ENCODE measurements around the gene NHLRC4. TPM values are rescaled to one million over a fixed set of nuclear protein-coding genes. Genes with fewer than 3 reads are reported as not detected.
A peak's percentile ranks its signal among the peaks of the same experiment; 100 is the strongest.

The NHLRC4 gene
- total RNA-seq, 1 experiment from 2014 or later: 0.44 TPM

DNA sequence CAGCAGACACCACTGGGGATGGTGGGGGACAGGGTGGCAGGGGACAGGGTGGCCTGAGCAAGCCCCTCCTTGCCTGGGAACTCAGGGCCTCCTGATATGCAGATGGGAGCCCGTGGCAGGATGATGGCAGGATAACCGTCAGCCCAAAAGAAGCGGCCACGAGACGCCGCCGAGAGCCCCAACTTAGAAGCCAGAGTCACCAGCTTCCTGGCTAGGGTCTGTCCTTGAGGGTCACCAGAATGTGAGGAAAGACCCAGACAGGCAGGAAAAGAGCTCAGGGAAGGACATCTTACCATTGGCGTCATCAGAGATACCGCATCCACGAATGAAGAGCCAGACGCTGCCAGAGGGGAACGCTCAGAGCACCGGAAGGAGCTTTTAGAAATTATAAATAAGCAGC is 42.5 kb downstream of the NHLRC4 start:
- DNase-seq (no peak), ATAC-seq (no peak)
- ChIA-PET POLR2A (ENCODE audit: unreplicated experiment) (interaction anchor here (0.6 kb wide), 1 partner anchor 402 kb away, joined by 4 read pairs; no protein-coding TSS in a partner anchor), CTCF (no interaction called here)
- Histone ChIP-seq H2AFZ (ENCODE audit: low read length) (no peak overlapping the region), H3K9me3 (ENCODE audit: low read length) (no peaks in the 10 kb centered on the region), H3K36me3 (ENCODE audit: low read depth, low read length) (no peaks in the 10 kb centered on the region), H3F3A (ENCODE audit: low read length, unreplicated experiment) (no peaks in the 10 kb centered on the region), H3K27me3 (ENCODE audit: low read length) (no peaks in the 10 kb centered on the region), H4K20me1 (ENCODE audit: low read length) (no peaks in the 10 kb centered on the region), H3K4me2 (ENCODE audit: low read length) (no peak overlapping the region), H3K9ac (ENCODE audit: low read length) (no peak overlapping the region), H3K4me3 (ENCODE audit: low read length) (no peak overlapping the region), H3K27ac (ENCODE audit: low read length) (no peak overlapping the region), H3K79me2 (ENCODE audit: low read length) (peaks cover 13% of the 10 kb centered on the region; the same call in 1 of the 2 replicates), H3K4me1 (ENCODE audit: insufficient read depth, low read length) (no peaks in the 10 kb centered on the region), H3K9me2 (replicated peaks; ENCODE audit: low read length) (no peaks in the 10 kb centered on the region)
- no peak for TF ChIP-seq EZH2phosphoT487 (IDR thresholded peaks at IDR 0.05; ENCODE audit: borderline replicate concordance, low read length)
- no peak for TF ChIP-seq EZH2 (IDR thresholded peaks at IDR 0.05; ENCODE audit: low read length, unreplicated experiment)
- TF ChIP-seq, protein P1, sequence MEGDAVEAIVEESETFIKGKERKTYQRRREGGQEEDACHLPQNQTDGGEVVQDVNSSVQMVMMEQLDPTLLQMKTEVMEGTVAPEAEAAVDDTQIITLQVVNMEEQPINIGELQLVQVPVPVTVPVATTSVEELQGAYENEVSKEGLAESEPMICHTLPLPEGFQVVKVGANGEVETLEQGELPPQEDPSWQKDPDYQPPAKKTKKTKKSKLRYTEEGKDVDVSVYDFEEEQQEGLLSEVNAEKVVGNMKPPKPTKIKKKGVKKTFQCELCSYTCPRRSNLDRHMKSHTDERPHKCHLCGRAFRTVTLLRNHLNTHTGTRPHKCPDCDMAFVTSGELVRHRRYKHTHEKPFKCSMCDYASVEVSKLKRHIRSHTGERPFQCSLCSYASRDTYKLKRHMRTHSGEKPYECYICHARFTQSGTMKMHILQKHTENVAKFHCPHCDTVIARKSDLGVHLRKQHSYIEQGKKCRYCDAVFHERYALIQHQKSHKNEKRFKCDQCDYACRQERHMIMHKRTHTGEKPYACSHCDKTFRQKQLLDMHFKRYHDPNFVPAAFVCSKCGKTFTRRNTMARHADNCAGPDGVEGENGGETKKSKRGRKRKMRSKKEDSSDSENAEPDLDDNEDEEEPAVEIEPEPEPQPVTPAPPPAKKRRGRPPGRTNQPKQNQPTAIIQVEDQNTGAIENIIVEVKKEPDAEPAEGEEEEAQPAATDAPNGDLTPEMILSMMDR (conservative IDR thresholded peaks at IDR 0.05; ENCODE audit: low read depth, low read length): no peak
- intact Hi-C loops (cut with micrococcal nuclease): no loop called here
- no TSS peak for BruUV-seq (replicated peaks)

DNA sequence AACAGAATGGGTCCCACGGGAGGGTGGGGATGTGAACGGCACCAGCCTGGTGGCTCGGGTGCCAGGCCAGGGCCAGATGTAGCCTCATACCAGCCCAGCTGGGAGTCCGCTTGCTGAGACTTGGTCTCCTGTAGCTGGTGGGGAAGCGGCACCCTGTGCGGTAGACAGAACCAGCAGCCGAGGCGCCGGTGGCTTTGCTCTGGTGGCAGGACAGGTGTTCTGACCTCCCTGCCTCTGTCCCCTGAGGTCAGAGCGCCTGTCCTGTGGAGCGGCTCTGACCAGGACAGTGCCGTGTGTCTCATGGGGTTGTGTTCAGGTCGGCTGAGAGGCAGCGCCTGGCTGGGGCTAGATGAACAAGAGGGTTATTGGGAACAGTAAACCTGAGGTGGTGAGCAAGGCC is 43.2 kb downstream of the NHLRC4 start:
- ChIA-PET POLR2A (ENCODE audit: unreplicated experiment) (no interaction called here), CTCF (no interaction called here)
- no peak overlapping the region for H3K4me3 ChIP-seq (ENCODE audit: low read length)
- H2AFZ ChIP-seq (ENCODE audit: low read length): no peak overlapping the region
- intact Hi-C loops (cut with micrococcal nuclease): no loop called here
- no peak overlapping the region for H3K9ac ChIP-seq (ENCODE audit: low read length)
- H3K4me1 ChIP-seq (ENCODE audit: insufficient read depth, low read length): no peaks in the 10 kb centered on the region
- H3K9me2 ChIP-seq (replicated peaks; ENCODE audit: low read length): no peaks in the 10 kb centered on the region
- TF ChIP-seq EZH2phosphoT487 (IDR thresholded peaks at IDR 0.05; ENCODE audit: borderline replicate concordance, low read length) (no peak), EZH2 (IDR thresholded peaks at IDR 0.05; ENCODE audit: low read length, unreplicated experiment) (no peak)
- TF ChIP-seq, protein P1 (conservative IDR thresholded peaks at IDR 0.05; ENCODE audit: low read depth, low read length): no peak
- no peaks in the 10 kb centered on the region for H3K27me3 ChIP-seq (ENCODE audit: low read length)
- no peak overlapping the region for H3K4me2 ChIP-seq (ENCODE audit: low read length)
- H3K27ac ChIP-seq (ENCODE audit: low read length): no peak overlapping the region
- H3K36me3 ChIP-seq (ENCODE audit: low read depth, low read length): no peaks in the 10 kb centered on the region
- no peaks in the 10 kb centered on the region for H3K9me3 ChIP-seq (ENCODE audit: low read length)
- peaks cover 8% of the 10 kb centered on the region; the same call in 1 of the 2 replicates for H3K79me2 ChIP-seq (ENCODE audit: low read length)
- H4K20me1 ChIP-seq (ENCODE audit: low read length): no peaks in the 10 kb centered on the region
- H3F3A ChIP-seq (ENCODE audit: low read length, unreplicated experiment): no peaks in the 10 kb centered on the region
- DNase-seq (no peak), ATAC-seq (no peak)
- BruUV-seq (replicated peaks): no TSS peak

GRCh38 chr16:610513-611381 is 43.9 kb downstream of the NHLRC4 start:
- Histone ChIP-seq H3K27me3 (ENCODE audit: low read length) (no peaks in the 10 kb centered on the region), H3K9me3 (ENCODE audit: low read length) (no peaks in the 10 kb centered on the region), H3K27ac (ENCODE audit: low read length) (no peak overlapping the region), H3K9ac (ENCODE audit: low read length) (no peak overlapping the region), H3F3A (ENCODE audit: low read length, unreplicated experiment) (no peaks in the 10 kb centered on the region), H3K9me2 (replicated peaks; ENCODE audit: low read length) (no peaks in the 10 kb centered on the region), H3K4me2 (ENCODE audit: low read length) (no peak overlapping the region), H4K20me1 (ENCODE audit: low read length) (no peaks in the 10 kb centered on the region), H3K79me2 (ENCODE audit: low read length) (0 out of 2 replicates have a peak, but pooled peaks cover under 1% of the 10 kb centered on the region), H3K36me3 (ENCODE audit: low read depth, low read length) (no peaks in the 10 kb centered on the region), H3K4me3 (ENCODE audit: low read length) (no peak overlapping the region), H2AFZ (ENCODE audit: low read length) (no peak overlapping the region), H3K4me1 (ENCODE audit: insufficient read depth, low read length) (no peaks in the 10 kb centered on the region)
- ATAC-seq: peak; percentile 24; the same call in 1 of the 2 replicates
- TF ChIP-seq, protein P1 (conservative IDR thresholded peaks at IDR 0.05; ENCODE audit: low read depth, low read length): peak; percentile 57
- TF ChIP-seq EZH2phosphoT487 (IDR thresholded peaks at IDR 0.05; ENCODE audit: borderline replicate concordance, low read length) (no peak), EZH2 (IDR thresholded peaks at IDR 0.05; ENCODE audit: low read length, unreplicated experiment) (no peak)
- intact Hi-C loops (cut with micrococcal nuclease): no loop called here
- CTCF ChIA-PET: no interaction called here
- no peak for DNase-seq
- BruUV-seq (replicated peaks): no TSS peak
- POLR2A ChIA-PET (ENCODE audit: unreplicated experiment): no interaction called here

Data from PC-3 (cell line).